Stromal cell of bone marrow (primary cell): ENCODE data around the gene NCSTN.
A peak's percentile ranks its signal among the peaks of the same experiment; 100 is the strongest.

Experiments
- DNase-seq: peaks from one replicate; pipeline ENCODE4 v3.0.0-alpha.2; 2012; ENCODE audit warnings: low read depth

The NCSTN gene

GRCh38 chr1:160342953-160343869 is at the start of gene NCSTN, which contains the start of gene COPA:
TSS of gene NCSTN (plus strand) at chr1:160343383. CDS start at chr1:160343397, 14 bp downstream.
TSS of gene COPA (minus strand) at chr1:160343250. CDS start at chr1:160343170, 80 bp downstream.
- DNase-seq: peak; percentile 94

DNA sequence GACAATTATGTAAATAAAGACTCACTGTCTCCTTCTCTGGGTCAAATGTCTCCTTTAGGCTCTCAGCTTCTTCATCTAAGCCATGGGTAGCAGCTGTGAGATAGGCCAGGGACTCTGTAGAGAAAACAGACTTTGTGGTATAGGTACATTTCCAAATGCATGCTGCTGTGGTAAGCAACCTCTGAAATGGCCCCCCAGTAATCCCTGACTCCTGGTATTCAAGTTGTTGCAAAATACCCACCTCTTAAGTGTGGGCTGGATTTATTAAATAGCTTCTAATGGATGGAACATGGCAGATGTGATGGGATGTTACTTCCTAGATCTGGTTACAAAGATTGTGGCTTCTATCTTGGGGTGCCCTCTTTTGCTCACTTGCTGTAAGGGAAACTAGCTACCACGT is 47.1 kb upstream of the NCSTN start:
- no peak for DNase-seq

GRCh38 chr1:160300173-160300572 is 43.0 kb upstream of the NCSTN start:
- DNase-seq: no peak

- DNase-seq: no peak
These were observed 35.9 kb upstream of the NCSTN start for GRCh38 chr1:160307118-160307791.

- DNase-seq: no peak
These were observed 34.6 kb upstream of the NCSTN start for GRCh38 chr1:160308451-160309184.

DNA sequence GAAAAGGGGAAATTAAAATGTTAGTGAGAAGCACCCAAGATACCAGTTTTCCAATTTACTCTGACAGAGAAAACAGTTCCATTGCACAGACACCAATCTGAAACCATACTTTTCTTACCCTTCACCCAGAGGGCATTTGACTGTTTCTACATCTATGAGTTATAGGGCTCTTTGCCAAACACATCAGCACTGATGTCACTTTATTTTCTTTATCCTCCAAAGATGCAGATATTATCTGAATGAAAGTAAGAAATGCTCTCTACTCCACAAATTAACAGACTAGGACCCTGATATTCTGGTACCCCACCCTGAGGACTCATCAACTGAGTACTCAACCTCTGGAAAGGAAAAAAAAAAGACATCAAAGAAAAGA is 34.0 kb upstream of the NCSTN start:
- peak; percentile 45 for DNase-seq

GRCh38 chr1:160309571-160309970 is 33.6 kb upstream of the NCSTN start:
- no peak for DNase-seq

- no peak for DNase-seq
These were observed 27.8 kb upstream of the NCSTN start for GRCh38 chr1:160315359-160315758.

DNA sequence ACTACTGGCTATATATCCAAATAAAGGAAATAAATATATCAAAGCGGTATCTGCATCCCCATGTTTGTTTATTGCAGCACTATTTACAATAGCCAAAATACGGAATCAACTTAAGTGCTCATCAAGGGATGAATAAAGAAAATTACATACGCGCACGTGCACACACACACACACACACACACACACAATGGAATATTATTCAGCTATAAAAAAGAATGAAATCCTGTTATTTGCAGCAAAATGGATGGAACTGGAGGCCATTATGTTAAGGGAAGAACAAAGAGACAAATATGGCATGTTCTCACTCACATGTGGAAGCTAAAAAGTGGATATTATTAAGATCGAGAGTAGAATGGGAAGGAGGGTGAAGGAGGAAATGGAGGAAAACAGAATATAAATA is 20.4 kb upstream of the NCSTN start:
- no peak for DNase-seq

- DNase-seq: no peak
These were observed 17.9 kb upstream of the NCSTN start for GRCh38 chr1:160325252-160325651.

GRCh38 chr1:160326418-160326817 is 16.8 kb upstream of the NCSTN start:
- no peak for DNase-seq

DNA sequence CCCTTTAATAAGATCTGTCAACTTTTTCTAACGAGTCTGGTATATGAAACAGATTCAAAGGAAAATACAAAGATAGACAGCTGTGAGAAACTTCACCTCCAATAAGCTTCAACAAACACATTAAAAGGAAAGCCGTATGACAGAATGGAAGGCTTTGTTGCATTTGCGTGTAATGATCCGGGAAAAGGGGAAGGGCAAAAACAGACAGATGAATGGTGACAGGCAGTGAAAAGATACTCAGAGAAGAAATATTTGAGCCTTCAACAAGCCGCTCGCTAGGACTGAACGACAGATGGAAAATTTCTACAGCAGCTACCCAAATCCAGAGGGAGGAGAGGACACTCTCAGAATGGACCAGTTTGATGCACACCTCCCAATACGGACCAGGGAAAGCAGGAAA is 15.0 kb upstream of the NCSTN start:
- no peak for DNase-seq

GRCh38 chr1:160330119-160330518 is 13.1 kb upstream of the NCSTN start:
- no peak for DNase-seq

DNA sequence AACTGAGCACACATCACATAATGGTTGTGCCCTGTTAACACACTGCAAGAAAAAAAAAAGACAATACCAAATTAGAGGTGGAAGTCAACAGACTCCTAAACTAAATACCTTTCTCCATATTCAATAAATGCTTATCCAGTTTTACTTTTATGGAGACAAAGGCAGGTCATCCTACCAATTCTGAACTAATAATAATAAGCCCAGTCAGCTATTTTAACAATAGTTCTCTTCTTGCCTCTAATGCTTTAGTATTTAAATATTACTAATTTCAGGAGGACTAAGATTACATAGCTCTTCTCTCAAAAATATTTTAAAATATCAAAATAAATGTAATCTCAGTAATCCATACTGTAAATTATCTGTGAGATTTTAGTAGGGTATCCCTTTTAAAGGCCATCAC is 10.7 kb upstream of the NCSTN start:
- DNase-seq: no peak

GRCh38 chr1:160338580-160338979 is 4.6 kb upstream of the NCSTN start:
- DNase-seq: no peak

GRCh38 chr1:160340146-160340545 is 3.0 kb upstream of the NCSTN start:
- DNase-seq: no peak

GRCh38 chr1:160340866-160341265 is 2.3 kb upstream of the NCSTN start:
- DNase-seq: no peak

- DNase-seq: no peak
These were observed 657 bp upstream of the NCSTN start for GRCh38 chr1:160342526-160342925.

DNA sequence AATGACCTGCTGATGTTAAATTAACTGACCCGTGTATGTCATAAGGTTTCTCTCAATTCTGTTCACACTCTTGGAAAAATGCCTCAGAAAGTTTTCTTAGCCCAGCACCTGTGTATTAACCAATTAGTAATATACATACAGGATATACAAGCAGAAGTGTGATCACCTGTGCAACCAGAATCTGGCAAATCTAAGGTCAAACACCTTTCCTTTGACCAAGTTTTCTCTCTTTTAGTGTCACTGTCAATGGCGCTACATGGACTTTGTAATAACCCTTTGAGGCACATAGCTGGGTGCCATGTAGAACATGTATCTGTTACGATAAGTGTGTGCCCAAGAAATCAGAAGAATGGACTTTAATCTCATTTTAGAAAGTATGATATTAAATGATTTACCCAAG is 1.1 kb downstream of the NCSTN start:
- no peak for DNase-seq

DNA sequence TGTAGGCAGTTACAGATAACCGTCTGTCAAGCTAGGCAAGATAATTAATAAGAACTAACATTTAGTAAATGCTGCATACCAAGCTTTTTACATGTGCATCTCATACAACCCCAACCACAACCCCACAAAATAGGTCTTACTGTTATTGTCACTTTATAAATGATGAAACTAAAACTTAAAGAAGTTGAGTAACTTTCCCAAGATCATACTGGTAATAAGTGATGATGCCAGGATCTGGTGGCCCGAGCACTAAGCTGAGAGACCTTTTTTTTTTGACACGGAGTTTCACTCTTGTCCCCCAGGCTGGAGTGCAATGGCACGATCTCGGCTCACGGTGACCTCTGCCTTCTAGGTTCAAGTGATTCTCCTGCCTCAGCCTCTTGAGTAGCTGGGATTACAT is 1.8 kb downstream of the NCSTN start:
- DNase-seq: no peak

DNA sequence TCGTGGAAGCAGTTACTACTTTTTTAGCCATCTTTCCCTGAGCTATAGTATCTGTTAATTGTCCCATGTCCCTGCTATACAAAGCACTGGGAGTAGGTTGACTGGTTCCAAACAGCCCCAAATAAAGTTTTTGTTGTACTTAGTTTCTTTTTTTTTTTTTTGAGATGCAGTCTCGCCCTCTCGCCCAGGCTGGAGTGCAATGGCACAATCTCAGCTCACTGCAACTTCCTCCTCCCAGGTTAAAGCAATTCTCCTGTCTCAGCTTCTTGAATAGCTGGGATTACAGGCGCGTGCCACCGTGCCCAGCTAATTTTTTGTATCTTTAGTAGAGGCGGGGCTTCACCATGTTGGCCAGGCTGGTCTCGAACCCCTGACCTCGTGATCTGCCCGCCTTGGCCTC is 3.3 kb downstream of the NCSTN start:
- DNase-seq: no peak

- DNase-seq: no peak
These were observed 3.8 kb downstream of the NCSTN start for GRCh38 chr1:160346958-160347357.

GRCh38 chr1:160351629-160352028 is 8.4 kb downstream of the NCSTN start:
- no peak for DNase-seq
